Right atrium auricular region (tissue), 2 donors: ENCODE results near the gene PLD1. TPM values are rescaled to one million over a fixed set of nuclear protein-coding genes. Genes with fewer than 3 reads are reported as not detected.

Experiments
- DNase-seq: peaks from one replicate; pipeline ENCODE4 v3.0.0-alpha.2; 2019; ENCODE audit warnings: low spot score
- H3K27ac ChIP-seq, 2 donors: fragments of 200-600 bp; sonication (generic); 1 replicate in 1 of 2; 2 replicates in 1 of 2; pipeline ENCODE4 v1.5.1; 2016 to 2019
- H3K27me3 ChIP-seq, 2 donors: fragments of 200-600 bp; sonication (generic); one replicate each; pipeline versions ENCODE4 v1.5.1 to v1.6.0; 2017 to 2019
- H3K36me3 ChIP-seq: fragments of 200-600 bp; sonication (generic); one replicate; pipeline ENCODE4 v1.5.1; 2016
- H3K4me1 ChIP-seq, 2 donors: fragments of 200-600 bp; sonication (generic); one replicate each; pipeline versions ENCODE4 v1.5.1 to v1.6.0; 2017 to 2019
- H3K4me3 ChIP-seq, 2 donors: fragments of 200-600 bp; sonication (generic); 1 replicate in 1 of 2; 2 replicates in 1 of 2; pipeline ENCODE4 v1.5.1; 2017 to 2019; ENCODE audit warnings: mild to moderate bottlenecking in 1 of 2, moderate library complexity in 1 of 2
- H3K9me3 ChIP-seq, 2 donors: fragments of 200-600 bp; sonication (generic); one replicate each; pipeline ENCODE4 v1.5.1; 2019
- total RNA-seq, 2 donors: library from RNA; depleted of rRNA; stranded (reverse); fragments of >200 nt; gene quantifications; one replicate each; pipeline ENCODE4 v1.1.0, GENCODE V29; 2016
- TF ChIP-seq, protein P1 (sequence below), 2 donors: fragments of 200-600 bp; sonication (generic); IDR thresholded peaks; one replicate each; pipeline ENCODE4 v1.5.1; 2019; ENCODE audit warnings: antibody characterized with exemption in 2 of 2

The PLD1 gene
- total RNA-seq, 2 donors from 2014 or later: 64.5 to 111 TPM

DNA sequence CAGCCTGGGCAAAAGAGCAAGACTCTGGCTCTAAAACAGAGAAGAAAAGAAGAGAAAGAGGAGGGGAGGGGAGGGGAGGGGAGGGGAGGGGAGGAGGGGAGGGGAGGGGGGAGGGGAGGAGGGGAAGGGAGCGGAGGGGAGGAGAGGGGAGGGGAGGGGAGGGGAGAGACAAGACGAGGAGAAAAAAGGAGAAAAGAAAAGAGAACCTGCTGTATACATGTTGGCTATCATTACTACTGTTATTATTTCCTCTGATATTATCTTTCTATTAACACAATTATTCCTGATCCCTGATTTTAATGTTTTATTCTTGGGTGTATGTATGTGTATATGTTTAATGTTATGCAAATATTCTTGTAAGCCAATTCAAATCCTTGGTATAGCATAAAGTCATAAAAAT is 46.9 kb downstream of the PLD1 start:
- DNase-seq: no peak
- H3K27ac ChIP-seq: no peak overlapping the region
- TF ChIP-seq, protein P1, sequence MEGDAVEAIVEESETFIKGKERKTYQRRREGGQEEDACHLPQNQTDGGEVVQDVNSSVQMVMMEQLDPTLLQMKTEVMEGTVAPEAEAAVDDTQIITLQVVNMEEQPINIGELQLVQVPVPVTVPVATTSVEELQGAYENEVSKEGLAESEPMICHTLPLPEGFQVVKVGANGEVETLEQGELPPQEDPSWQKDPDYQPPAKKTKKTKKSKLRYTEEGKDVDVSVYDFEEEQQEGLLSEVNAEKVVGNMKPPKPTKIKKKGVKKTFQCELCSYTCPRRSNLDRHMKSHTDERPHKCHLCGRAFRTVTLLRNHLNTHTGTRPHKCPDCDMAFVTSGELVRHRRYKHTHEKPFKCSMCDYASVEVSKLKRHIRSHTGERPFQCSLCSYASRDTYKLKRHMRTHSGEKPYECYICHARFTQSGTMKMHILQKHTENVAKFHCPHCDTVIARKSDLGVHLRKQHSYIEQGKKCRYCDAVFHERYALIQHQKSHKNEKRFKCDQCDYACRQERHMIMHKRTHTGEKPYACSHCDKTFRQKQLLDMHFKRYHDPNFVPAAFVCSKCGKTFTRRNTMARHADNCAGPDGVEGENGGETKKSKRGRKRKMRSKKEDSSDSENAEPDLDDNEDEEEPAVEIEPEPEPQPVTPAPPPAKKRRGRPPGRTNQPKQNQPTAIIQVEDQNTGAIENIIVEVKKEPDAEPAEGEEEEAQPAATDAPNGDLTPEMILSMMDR (IDR thresholded peaks at IDR 0.05): no peak
- peaks cover 0 to 44% of the 10 kb centered on the region in 2 donors for H3K4me1 ChIP-seq
- no peaks in the 10 kb centered on the region for H3K36me3 ChIP-seq
- H3K27me3 ChIP-seq: no peaks in the 10 kb centered on the region
- no peaks in the 10 kb centered on the region for H3K9me3 ChIP-seq
- H3K4me3 ChIP-seq: no peak overlapping the region

DNA sequence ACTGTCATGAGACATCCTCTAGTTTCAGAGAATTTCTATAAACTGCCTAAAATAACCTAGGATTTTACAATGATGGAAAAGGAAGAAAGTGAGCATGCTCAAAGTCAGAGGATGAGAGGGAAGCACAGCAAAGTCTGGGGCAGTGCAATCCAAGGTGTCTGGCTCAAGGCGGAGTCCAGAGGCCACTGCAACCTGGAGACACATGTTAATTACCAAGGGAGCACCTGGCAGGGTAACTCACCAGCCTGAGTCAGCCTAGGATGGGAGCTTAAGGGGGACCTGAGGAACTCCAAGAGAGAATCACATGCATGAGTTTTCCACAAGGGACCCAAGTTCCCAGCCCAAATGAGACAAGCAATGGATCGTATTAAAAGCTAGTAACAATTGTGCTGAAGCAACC is 49.8 kb downstream of the PLD1 start:
- Histone ChIP-seq H3K27ac (no peak overlapping the region), H3K9me3 (no peaks in the 10 kb centered on the region), H3K36me3 (no peaks in the 10 kb centered on the region), H3K4me1 (peaks cover 0 to 46% of the 10 kb centered on the region in 2 donors), H3K4me3 (no peak overlapping the region), H3K27me3 (no peaks in the 10 kb centered on the region)
- DNase-seq: no peak
- TF ChIP-seq, protein P1 (IDR thresholded peaks at IDR 0.05): no peak

DNA sequence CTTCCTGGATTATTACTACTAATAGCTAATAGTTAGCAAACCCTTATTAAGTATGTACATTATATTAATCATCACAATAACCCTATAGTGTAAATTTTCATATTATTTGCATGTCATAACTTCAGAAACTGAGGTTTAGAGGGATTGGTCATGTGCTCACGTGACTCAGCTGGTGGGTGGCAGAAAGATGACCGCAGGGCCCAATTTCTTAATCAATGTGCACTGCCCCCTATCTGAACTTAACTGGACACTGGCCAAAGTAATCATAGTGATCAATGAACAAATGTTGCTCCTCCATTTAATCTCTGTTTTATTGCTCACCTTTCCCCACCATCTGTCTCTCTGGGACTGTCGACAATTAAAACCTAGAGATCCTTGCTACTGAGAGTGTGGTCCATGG is 52.2 kb downstream of the PLD1 start:
- TF ChIP-seq, protein P1 (IDR thresholded peaks at IDR 0.05): no peak

DNA sequence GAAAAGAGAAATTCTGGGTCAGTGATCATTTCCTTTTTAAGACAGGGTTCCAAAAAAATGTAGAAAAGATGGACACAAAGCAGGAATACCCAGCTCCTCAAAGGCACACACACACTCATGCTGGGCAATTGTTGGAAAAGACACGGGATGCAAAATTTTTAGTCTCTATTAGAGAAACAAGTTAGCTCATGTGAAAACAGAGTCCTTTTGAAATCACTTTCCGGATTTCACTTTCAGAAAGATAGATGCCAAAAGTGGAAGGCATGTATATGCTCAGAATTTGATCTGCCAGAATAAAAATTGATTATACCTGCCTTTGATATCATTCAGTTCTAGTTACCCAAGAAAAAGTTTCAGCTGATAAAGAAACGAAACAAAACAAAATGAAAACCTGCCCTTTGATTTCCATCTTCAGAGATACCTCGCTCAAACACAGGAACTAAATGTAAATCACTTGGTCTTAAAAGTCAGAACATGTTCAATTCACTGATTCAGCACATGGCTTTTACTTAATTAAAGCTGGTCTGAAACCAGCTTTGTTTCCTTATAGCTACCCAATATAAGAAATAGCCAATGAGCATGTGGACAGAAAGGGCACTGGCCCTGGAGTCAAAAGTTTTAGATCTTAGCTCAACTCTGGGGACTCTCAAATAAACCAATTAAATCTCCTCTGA is 52.8 kb downstream of the PLD1 start:
- Histone ChIP-seq H3K27ac (peak overlapping the region in 1 of 2 donors; percentile 29), H3K4me1 (peaks cover 0 to 48% of the 10 kb centered on the region in 2 donors), H3K4me3 (no peak overlapping the region)

More for the DNA sequence above, 52.2 kb downstream of the PLD1 start:
- no peak overlapping the region for H3K27ac ChIP-seq
- peaks cover 0 to 44% of the 10 kb centered on the region in 2 donors for H3K4me1 ChIP-seq
- no peaks in the 10 kb centered on the region for H3K36me3 ChIP-seq
- H3K27me3 ChIP-seq: no peaks in the 10 kb centered on the region
- H3K4me3 ChIP-seq: no peak overlapping the region
- no peaks in the 10 kb centered on the region for H3K9me3 ChIP-seq
- no peak for DNase-seq

DNA sequence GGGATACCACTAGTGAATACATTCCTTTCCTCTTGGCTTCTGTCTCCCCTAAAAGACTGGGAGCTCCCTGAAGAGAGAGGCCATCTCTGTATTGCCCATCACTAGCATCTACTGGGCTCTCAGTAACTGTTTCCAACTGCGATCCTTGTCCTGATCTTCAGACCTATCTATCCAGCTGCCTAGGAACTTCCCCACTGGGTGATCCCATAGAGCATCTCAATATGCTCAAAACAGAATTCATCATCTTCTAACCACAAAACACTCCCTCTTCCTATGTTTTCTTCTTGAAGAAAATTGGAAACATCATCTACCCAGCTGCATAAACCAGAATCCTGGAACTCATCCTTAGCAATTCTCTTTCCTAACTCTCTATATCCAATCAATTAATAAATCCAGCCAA is 54.6 kb downstream of the PLD1 start:
- TF ChIP-seq, protein P1 (IDR thresholded peaks at IDR 0.05): no peak
- peaks cover 0 to 39% of the 10 kb centered on the region in 2 donors for H3K4me1 ChIP-seq

More for the DNA sequence above, 52.8 kb downstream of the PLD1 start:
- TF ChIP-seq, protein P1 (IDR thresholded peaks at IDR 0.05): no peak
- H3K27me3 ChIP-seq: no peaks in the 10 kb centered on the region
- H3K9me3 ChIP-seq: no peaks in the 10 kb centered on the region
- no peaks in the 10 kb centered on the region for H3K36me3 ChIP-seq
- DNase-seq: no peak

More for the DNA sequence above, 54.6 kb downstream of the PLD1 start:
- no peak for DNase-seq
- Histone ChIP-seq H3K4me3 (no peak overlapping the region), H3K27ac (no peak overlapping the region), H3K27me3 (no peaks in the 10 kb centered on the region), H3K36me3 (no peaks in the 10 kb centered on the region), H3K9me3 (no peaks in the 10 kb centered on the region)
